ENCODE results near the gene RPE.

The RPE gene

DNA sequence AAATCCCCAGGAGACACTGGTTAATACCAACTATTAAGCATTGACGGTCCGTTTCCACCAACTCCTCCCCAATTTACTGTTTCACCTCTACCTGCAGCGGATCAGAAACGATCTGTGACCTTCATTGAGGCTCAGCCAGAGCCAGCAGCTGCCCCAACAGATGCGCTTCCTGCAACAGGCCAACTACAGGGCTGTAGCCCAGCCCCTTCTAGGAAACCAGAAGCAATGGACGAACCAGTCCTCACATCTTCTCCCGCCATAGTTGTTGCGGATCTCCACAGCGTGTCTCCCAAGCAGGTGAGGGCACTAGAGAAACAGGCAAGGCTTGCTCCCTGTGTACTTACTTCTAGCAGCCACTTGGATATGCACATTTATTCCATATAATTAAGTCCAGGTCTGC is 8.5 kb upstream of the RPE start:
- Histone ChIP-seq H3K27me3 (no peaks in the 10 kb centered on the region), H3K4me3 (no peak overlapping the region), H3K9ac (no peak overlapping the region), H3K4me1 (no peaks in the 10 kb centered on the region), H3K36me3 (no peaks in the 10 kb centered on the region), H3K4me2 (no peak overlapping the region), H3K9me3 (replicated peaks in 1 of 11) (no peaks in the 10 kb centered on the region), H4K20me1 (no peaks in the 10 kb centered on the region), H3K27ac (no peak overlapping the region)
- TF ChIP-seq Cebpa-rat (IDR thresholded peaks at IDR 0.05): no peak

DNA sequence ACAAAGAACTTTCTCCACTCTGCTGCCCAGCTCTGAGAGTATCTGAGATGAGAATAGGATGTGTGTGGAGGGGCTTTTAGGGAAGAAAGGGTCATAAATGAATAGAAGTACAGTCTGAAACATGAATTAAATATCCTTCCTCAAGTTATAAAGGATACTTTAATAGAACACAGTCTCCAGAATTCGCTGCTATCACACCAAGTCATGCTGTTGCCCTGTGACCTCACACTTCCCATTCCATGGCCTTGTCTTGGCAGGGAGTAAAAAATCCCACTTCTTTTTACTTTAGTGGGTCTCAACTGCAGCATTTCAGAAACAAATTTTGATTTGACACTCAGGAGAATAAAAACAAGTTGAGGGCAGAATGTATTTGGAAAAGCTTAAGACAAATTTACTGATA is 3.8 kb upstream of the RPE start:
- Histone ChIP-seq H3K4me1 (peaks cover 8 to 11% (median 10%) of the 10 kb centered on the region in 10 experiments), H3K4me2 (no peak overlapping the region), H3K9ac (no peak overlapping the region), H3K9me3 (replicated peaks in 1 of 11) (peaks cover 0 to 13% (median 5%) of the 10 kb centered on the region in 11 experiments; a peak in 11 of 22 replicates), H3K4me3 (no peak overlapping the region), H3K27ac (no peak overlapping the region), H4K20me1 (peaks cover 0 to 10% (median 0%) of the 10 kb centered on the region in 11 experiments; a peak in 10 of 22 replicates), H3K27me3 (no peaks in the 10 kb centered on the region), H3K36me3 (no peaks in the 10 kb centered on the region)
- no peak for TF ChIP-seq Cebpa-rat (IDR thresholded peaks at IDR 0.05)

GRCh38 chr2:210000464-210001324 is 1.7 kb upstream of the RPE start:
- H3K9ac ChIP-seq: no peak overlapping the region
- H4K20me1 ChIP-seq: peaks cover 15 to 31% (median 20%) of the 10 kb centered on the region in 11 experiments; a peak in 21 of 22 replicates
- no peak overlapping the region for H3K4me2 ChIP-seq
- no peak for TF ChIP-seq Cebpa-rat (IDR thresholded peaks at IDR 0.05)
- no peaks in the 10 kb centered on the region for H3K27me3 ChIP-seq
- H3K4me1 ChIP-seq: peaks cover 29 to 32% (median 31%) of the 10 kb centered on the region in 10 experiments
- no peak overlapping the region for H3K4me3 ChIP-seq
- H3K36me3 ChIP-seq: peaks cover 0 to 19% (median 15%) of the 10 kb centered on the region in 11 experiments; a peak in 13 of 22 replicates
- H3K9me3 ChIP-seq (replicated peaks in 1 of 11): peaks cover 0 to 13% (median 5%) of the 10 kb centered on the region in 11 experiments; a peak in 11 of 22 replicates
- no peak overlapping the region for H3K27ac ChIP-seq

DNA sequence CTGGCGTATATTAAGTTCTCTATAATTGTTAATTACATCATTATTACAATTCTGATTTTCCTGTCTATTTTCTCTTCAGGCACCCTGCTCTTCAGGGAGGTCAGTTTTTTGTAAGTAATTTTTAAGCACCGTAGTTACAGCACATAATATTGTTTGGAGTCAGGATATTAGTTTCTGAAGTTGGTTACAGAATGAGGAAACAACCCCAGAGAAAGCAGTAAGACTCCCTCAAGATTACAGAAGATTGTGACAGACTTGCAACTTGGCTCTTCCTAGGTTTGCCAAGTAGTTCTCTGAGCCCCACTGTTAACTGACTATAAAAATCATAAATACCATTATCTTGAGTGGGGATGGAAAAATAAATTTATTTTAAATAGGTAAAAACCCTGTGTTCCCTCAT is 921 bp downstream of the RPE start:
- Histone ChIP-seq H3K4me1 (peaks cover 31 to 58% (median 34%) of the 10 kb centered on the region in 10 experiments), H4K20me1 (peaks cover 35 to 58% (median 47%) of the 10 kb centered on the region in 11 experiments; a peak in 21 of 22 replicates)

GRCh38 chr2:210004881-210005280 is 2.4 kb downstream of the RPE start:
- Histone ChIP-seq H3K9me3 (replicated peaks in 1 of 11) (peaks cover 0 to 10% (median 5%) of the 10 kb centered on the region in 11 experiments; a peak in 11 of 22 replicates), H3K4me1 (peaks cover 31 to 67% (median 34%) of the 10 kb centered on the region in 10 experiments), H3K36me3 (peaks cover 18 to 61% (median 55%) of the 10 kb centered on the region in 11 experiments), H4K20me1 (peaks cover 48 to 70% (median 62%) of the 10 kb centered on the region in 11 experiments; a peak in 21 of 22 replicates), H3K27ac (peak overlapping the region in 8 of 11 experiments; percentile 4 to 96 (median 88); a peak in 12 of 22 replicates), H3K4me2 (peak overlapping the region; percentile 79 to 99 (median 85)), H3K9ac (peak overlapping the region in 10 of 11 experiments; percentile 10 to 91 (median 86); a peak in 12 of 22 replicates), H3K27me3 (no peaks in the 10 kb centered on the region), H3K4me3 (peak overlapping the region in 4 of 10 experiments; percentile 92 to 96 (median 94); a peak in 8 of 20 replicates)
- TF ChIP-seq Cebpa-rat (IDR thresholded peaks at IDR 0.05): no peak

More for the DNA sequence above, 921 bp downstream of the RPE start:
- Histone ChIP-seq H3K4me2 (peak overlapping the region; percentile 79 to 99 (median 85)), H3K27ac (peak overlapping the region; percentile 71 to 96 (median 90)), H3K27me3 (no peaks in the 10 kb centered on the region), H3K4me3 (peak overlapping the region; percentile 81 to 99 (median 92)), H3K36me3 (peaks cover 2 to 46% (median 40%) of the 10 kb centered on the region in 11 experiments; a peak in 21 of 22 replicates), H3K9me3 (replicated peaks in 1 of 11) (peaks cover 0 to 13% (median 5%) of the 10 kb centered on the region in 11 experiments; a peak in 11 of 22 replicates), H3K9ac (peak overlapping the region; percentile 85 to 95 (median 90))
- TF ChIP-seq Cebpa-rat (IDR thresholded peaks at IDR 0.05): peak in 4 of 11 experiments; percentile 29 to 71 (median 33); a peak in 5 of 22 replicates

DNA sequence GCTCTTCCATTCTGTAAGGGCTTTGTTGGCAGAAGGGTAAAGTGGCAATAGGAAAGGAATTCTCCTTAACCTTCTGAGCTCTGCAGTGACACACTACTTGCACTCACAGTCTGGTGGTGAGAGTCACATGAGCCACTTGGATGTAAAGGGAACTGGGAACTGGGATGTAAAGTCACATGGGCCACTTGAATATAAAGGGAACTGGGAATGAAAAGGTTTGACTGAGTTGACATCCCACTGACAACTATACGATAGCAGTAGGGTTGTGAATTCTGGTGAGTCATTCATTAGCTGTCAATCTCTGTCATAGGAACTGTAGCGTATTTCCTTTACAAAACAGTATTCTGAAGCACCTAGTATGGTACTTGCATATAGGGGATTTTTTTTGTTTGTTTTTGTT is 5.5 kb downstream of the RPE start:
- no peak for TF ChIP-seq Cebpa-rat (IDR thresholded peaks at IDR 0.05)
- H3K4me2 ChIP-seq: peak overlapping the region in 3 of 11 experiments; percentile 42 to 99 (median 99); a peak in 6 of 22 replicates

GRCh38 chr2:210009126-210009525 is 6.7 kb downstream of the RPE start:
- Histone ChIP-seq H3K27me3 (no peaks in the 10 kb centered on the region), H3K4me2 (peak overlapping the region in 1 of 11 experiments; percentile 99; a peak in 1 of 22 replicates), H3K27ac (no peak overlapping the region), H3K9ac (no peak overlapping the region), H3K9me3 (replicated peaks in 1 of 11) (peaks cover 0 to 15% (median 0%) of the 10 kb centered on the region in 11 experiments; a peak in 4 of 22 replicates), H3K4me1 (peaks cover 17 to 51% (median 20%) of the 10 kb centered on the region in 10 experiments), H3K4me3 (no peak overlapping the region), H4K20me1 (peaks cover 77 to 100% (median 98%) of the 10 kb centered on the region in 11 experiments), H3K36me3 (peaks cover 60 to 100% (median 95%) of the 10 kb centered on the region in 11 experiments)
- TF ChIP-seq Cebpa-rat (IDR thresholded peaks at IDR 0.05): no peak

More for the DNA sequence above, 5.5 kb downstream of the RPE start:
- H3K9me3 ChIP-seq (replicated peaks in 1 of 11): peaks cover 0 to 10% (median 0%) of the 10 kb centered on the region in 11 experiments; a peak in 2 of 22 replicates
- no peaks in the 10 kb centered on the region for H3K27me3 ChIP-seq
- peaks cover 25 to 58% (median 27%) of the 10 kb centered on the region in 10 experiments for H3K4me1 ChIP-seq
- peaks cover 73 to 99% (median 90%) of the 10 kb centered on the region in 11 experiments; a peak in 21 of 22 replicates for H4K20me1 ChIP-seq
- H3K9ac ChIP-seq: no peak overlapping the region; a peak in 1 of 22 replicates
- peaks cover 48 to 91% (median 85%) of the 10 kb centered on the region in 11 experiments for H3K36me3 ChIP-seq
- H3K27ac ChIP-seq: peak overlapping the region in 3 of 11 experiments; percentile 6 to 39 (median 33); a peak in 4 of 22 replicates
- no peak overlapping the region for H3K4me3 ChIP-seq

DNA sequence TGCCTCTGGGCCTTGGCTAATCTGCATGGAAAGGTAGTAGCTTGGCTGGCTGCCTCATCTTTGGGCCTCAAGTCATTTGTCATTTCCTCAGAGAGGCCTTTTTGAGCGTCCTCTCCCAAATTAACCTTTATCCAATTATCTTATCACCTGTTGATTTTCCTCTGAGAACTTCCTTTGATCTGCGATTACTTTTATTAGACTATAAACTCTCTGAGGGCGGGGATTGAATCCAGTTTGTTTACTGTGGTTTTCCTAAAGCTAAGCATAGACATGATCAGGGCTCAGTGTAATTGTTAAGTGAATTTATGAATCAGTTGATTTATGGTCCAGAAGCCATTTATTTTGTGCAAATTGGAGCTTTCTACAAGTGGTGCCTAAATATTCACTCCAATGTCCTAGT is 7.5 kb downstream of the RPE start:
- H4K20me1 ChIP-seq: peaks cover 76 to 100% (median 98%) of the 10 kb centered on the region in 11 experiments
- no peak overlapping the region for H3K27ac ChIP-seq
- H3K9me3 ChIP-seq (replicated peaks in 1 of 11): peaks cover 0 to 15% (median 0%) of the 10 kb centered on the region in 11 experiments; a peak in 4 of 22 replicates

More for the DNA sequence above, 7.5 kb downstream of the RPE start:
- peaks cover 68 to 100% (median 97%) of the 10 kb centered on the region in 11 experiments for H3K36me3 ChIP-seq
- peaks cover 9 to 44% (median 12%) of the 10 kb centered on the region in 10 experiments for H3K4me1 ChIP-seq
- no peak overlapping the region for H3K4me3 ChIP-seq
- no peaks in the 10 kb centered on the region for H3K27me3 ChIP-seq
- H3K4me2 ChIP-seq: no peak overlapping the region
- no peak for TF ChIP-seq Cebpa-rat (IDR thresholded peaks at IDR 0.05)
- H3K9ac ChIP-seq: no peak overlapping the region

Measured in BLaER1 treated with 17β-estradiol and CSF1 and Interleukin-3, amounts not matched to agents 10 nM and 100 nM (cell line).